GM23338 (cell line): Measurements from ENCODE around the gene DMD. TPM values are rescaled to one million over a fixed set of nuclear protein-coding genes. Genes with fewer than 3 reads are reported as not detected.

Source experiments
- ATAC-seq: fragments of 200-7000 bp; cut with Tn5 transposase; 3 replicates; pipeline ENCODE4 v1.9.1; 2020
- DNase-seq: peaks from one replicate; pipeline ENCODE4 v3.0.0-alpha.2; 2015; ENCODE audit warnings: low spot score
- H2AFZ ChIP-seq: fragments of 200-600 bp; sonication (generic); 2 replicates; pipeline ENCODE4 v1.8.0; 2016; ENCODE audit warnings: antibody characterized with exemption, mild to moderate bottlenecking, moderate library complexity
- H3F3A ChIP-seq: fragments of 200-600 bp; sonication (generic); replicated peaks from 2 replicates; pipeline ENCODE4 v1.8.0; 2017; ENCODE audit warnings: antibody characterized with exemption, mixed run types, low read depth
- H3K27ac ChIP-seq: fragments of 200-600 bp; sonication (generic); 2 replicates; pipeline ENCODE4 v1.6.1; 2016; ENCODE audit warnings: low read depth
- H3K27me3 ChIP-seq: fragments of 200-600 bp; sonication (generic); 2 replicates; pipeline ENCODE4 v1.8.0; 2016; ENCODE audit warnings: mild to moderate bottlenecking, mixed run types, moderate library complexity; ENCODE audit not compliant: insufficient read depth
- H3K36me3 ChIP-seq: fragments of 200-600 bp; sonication (generic); 2 replicates; pipeline ENCODE4 v1.8.0; 2016; ENCODE audit warnings: mild to moderate bottlenecking; ENCODE audit not compliant: insufficient read depth
- H3K4me1 ChIP-seq: fragments of 200-600 bp; sonication (generic); 2 replicates; pipeline ENCODE4 v1.8.0; 2016; ENCODE audit warnings: mild to moderate bottlenecking, moderate library complexity; ENCODE audit not compliant: insufficient read depth
- H3K4me2 ChIP-seq: fragments of 200-600 bp; sonication (generic); 2 replicates; pipeline ENCODE4 v1.7.1; 2017; ENCODE audit warnings: mixed run types
- H3K4me3 ChIP-seq: fragments of 200-600 bp; sonication (generic); 2 replicates; pipeline ENCODE4 v1.6.1; 2016; ENCODE audit warnings: mixed run types
- H3K79me2 ChIP-seq: fragments of 200-600 bp; sonication (generic); replicated peaks from 2 replicates; pipeline ENCODE4 v1.8.0; 2017; ENCODE audit warnings: mild to moderate bottlenecking; ENCODE audit not compliant: insufficient read depth
- H3K9me2 ChIP-seq: fragments of 200-600 bp; sonication (generic); 2 replicates; pipeline ENCODE4 v1.8.0; 2017; ENCODE audit not compliant: insufficient read depth
- H4K20me1 ChIP-seq: fragments of 200-600 bp; sonication (generic); replicated peaks from 2 replicates; pipeline ENCODE4 v1.8.0; 2017; ENCODE audit warnings: mild to moderate bottlenecking; ENCODE audit not compliant: insufficient read depth
- H3K27ac Mint-ChIP-seq: 2 replicates; pipeline ENCODE4 v1.8.0; 2020; ENCODE audit warnings: inconsistent platforms, mild to moderate bottlenecking, moderate library complexity, mixed read lengths
- H3K27me3 Mint-ChIP-seq: 3 replicates; pipeline ENCODE4 v1.8.0; 2022; ENCODE audit warnings: low read depth, mild to moderate bottlenecking, moderate library complexity, mixed read lengths, inconsistent platforms; ENCODE audit not compliant: insufficient read depth, poor library complexity
- H3K36me3 Mint-ChIP-seq: 3 replicates; pipeline ENCODE4 v1.8.0; 2021; ENCODE audit warnings: low read depth, mild to moderate bottlenecking, inconsistent platforms, moderate library complexity, mixed read lengths
- H3K4me1 Mint-ChIP-seq: 3 replicates; pipeline ENCODE4 v1.8.0; 2020; ENCODE audit warnings: mild to moderate bottlenecking, inconsistent platforms, mixed read lengths
- H3K4me3 Mint-ChIP-seq: 3 replicates; pipeline ENCODE4 v1.8.0; 2021; ENCODE audit warnings: moderate library complexity, mild to moderate bottlenecking, inconsistent platforms, mixed read lengths
- H3K9me3 Mint-ChIP-seq: 3 replicates; pipeline ENCODE4 v1.8.0; 2020; ENCODE audit warnings: moderate library complexity, mild to moderate bottlenecking, inconsistent platforms, mixed read lengths
- CREB1 ChIP-seq: fragments of 250-450 bp; sonication (Bioruptor Pico); IDR thresholded peaks from 2 replicates; pipeline ENCODE4 v1.5.0; 2020; ENCODE audit warnings: low read depth, mild to moderate bottlenecking, moderate library complexity
- EZH2 ChIP-seq: fragments of 200-600 bp; sonication (generic); IDR thresholded peaks from one replicate; pipeline ENCODE4 v1.8.0; 2017; ENCODE audit warnings: antibody characterized with exemption, mild to moderate bottlenecking, low read depth; ENCODE audit not compliant: unreplicated experiment
- EZH2phosphoT487 ChIP-seq: fragments of 200-600 bp; sonication (generic); IDR thresholded peaks from one replicate; pipeline ENCODE4 v1.8.1; 2018; ENCODE audit warnings: antibody characterized with exemption; ENCODE audit not compliant: unreplicated experiment
- JUNB ChIP-seq: IDR thresholded peaks from one replicate; pipeline ENCODE4 v1.6.1; 2016; ENCODE audit warnings: antibody characterized with exemption; ENCODE audit not compliant: unreplicated experiment
- STAT1 ChIP-seq: IDR thresholded peaks from one replicate; pipeline ENCODE4 v1.6.1; 2016; ENCODE audit warnings: antibody characterized with exemption; ENCODE audit not compliant: unreplicated experiment
- ZNF331 ChIP-seq: fragments of 250-450 bp; sonication (Bioruptor Pico); IDR thresholded peaks from 2 replicates; pipeline ENCODE4 v1.5.0; 2020; ENCODE audit warnings: low read depth, mild to moderate bottlenecking, moderate library complexity
- polyA plus RNA-seq: library from polyadenylated mRNA; unstranded; fragments of >200 nt; fragmentation: Nextera tagmentation; extraction: Ambion mirVana; gene quantifications from 2 replicates; pipeline ENCODE4 v1.2.1, GENCODE V29; 2016
- total RNA-seq: library from RNA; depleted of rRNA; stranded (reverse); fragments of >200 nt; shearing (Covaris generic); gene quantifications from 2 replicates; pipeline ENCODE4 v1.2.3, GENCODE V29; 2014
- TF ChIP-seq, protein P1 (sequence below): fragments of 250-450 bp; sonication (Bioruptor Pico); IDR thresholded peaks from 2 replicates; pipeline ENCODE4 v1.5.0; 2020; ENCODE audit warnings: mild to moderate bottlenecking, moderate library complexity
- TF ChIP-seq, protein P2 (sequence below), 2 experiments: fragments of 200-600 bp in 1 of 2; sonication (generic) in 1 of 2; conservative IDR thresholded peaks; 2 replicates each; pipeline versions ENCODE4 v1.5.1 to v1.6.1; 2016 to 2017; ENCODE audit warnings: antibody characterized with exemption in 2 of 2, low read depth in 2 of 2, mild to moderate bottlenecking in 2 of 2, moderate library complexity in 1 of 2
- TF ChIP-seq, protein P3 (sequence below): IDR thresholded peaks from one replicate; pipeline ENCODE4 v1.6.1; 2018; ENCODE audit warnings: antibody characterized with exemption; ENCODE audit not compliant: unreplicated experiment

Gene DMD
- total and polyA plus RNA-seq, 2 experiments from 2014 or later: 4.5 to 7.6 TPM

DNA sequence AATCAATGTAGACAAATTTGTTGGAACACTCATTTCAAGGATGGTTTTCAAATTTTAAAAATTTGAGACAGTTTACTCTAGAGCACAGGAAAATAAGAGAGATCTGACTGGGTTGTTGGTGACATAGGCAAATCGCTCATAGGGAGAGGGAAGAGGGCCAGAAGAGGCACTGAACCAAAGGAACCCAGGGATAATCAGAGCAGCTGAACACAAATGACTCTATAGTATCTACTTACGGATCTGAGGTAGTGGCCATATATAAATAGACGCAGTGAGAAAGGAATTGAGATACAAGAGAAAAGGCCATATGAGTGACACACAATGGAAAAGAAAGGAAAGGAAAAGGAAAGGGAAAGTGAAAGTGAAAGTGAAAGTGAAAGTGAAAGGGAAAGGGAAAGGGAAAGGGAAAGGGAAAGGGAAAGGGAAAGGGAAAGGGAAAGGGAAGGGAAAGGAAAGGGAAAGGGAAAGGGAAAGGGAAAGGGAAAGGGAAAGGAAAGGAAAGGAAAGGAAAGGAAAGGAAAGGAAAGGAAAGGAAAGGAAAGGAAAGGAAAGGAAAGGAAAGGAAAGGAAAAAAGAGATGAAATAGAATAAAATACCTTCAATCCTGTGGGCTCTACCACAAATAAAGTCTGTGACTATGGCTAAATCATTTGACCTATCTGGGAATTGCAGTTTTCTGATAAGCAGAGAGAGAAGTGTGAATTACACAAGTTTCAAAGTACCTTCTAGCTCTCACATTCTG, 759.2 kb downstream of the DMD start:
- no peak overlapping the region for H3K27ac Mint-ChIP-seq
- Histone ChIP-seq H3K27me3 (no peaks in the 10 kb centered on the region), H3K4me2 (no peak overlapping the region), H3K4me1 (no peaks in the 10 kb centered on the region), H3K36me3 (no peaks in the 10 kb centered on the region), H4K20me1 (no peaks in the 10 kb centered on the region), H3F3A (no peaks in the 10 kb centered on the region), H2AFZ (no peak overlapping the region), H3K4me3 (no peak overlapping the region), H3K27ac (no peak overlapping the region), H3K9me2 (no peaks in the 10 kb centered on the region), H3K79me2 (no peaks in the 10 kb centered on the region)
- H3K36me3 Mint-ChIP-seq: no peaks in the 10 kb centered on the region
- DNase-seq: no peak
- no peaks in the 10 kb centered on the region for H3K4me1 Mint-ChIP-seq
- ATAC-seq: no peak
- no peaks in the 10 kb centered on the region for H3K27me3 Mint-ChIP-seq
- TF ChIP-seq ZNF331 (no peak), CREB1 (CRISPR knock-in tag) (no peak), EZH2phosphoT487 (no peak), STAT1 (no peak), EZH2 (no peak), JUNB (no peak)
- TF ChIP-seq, protein P1, sequence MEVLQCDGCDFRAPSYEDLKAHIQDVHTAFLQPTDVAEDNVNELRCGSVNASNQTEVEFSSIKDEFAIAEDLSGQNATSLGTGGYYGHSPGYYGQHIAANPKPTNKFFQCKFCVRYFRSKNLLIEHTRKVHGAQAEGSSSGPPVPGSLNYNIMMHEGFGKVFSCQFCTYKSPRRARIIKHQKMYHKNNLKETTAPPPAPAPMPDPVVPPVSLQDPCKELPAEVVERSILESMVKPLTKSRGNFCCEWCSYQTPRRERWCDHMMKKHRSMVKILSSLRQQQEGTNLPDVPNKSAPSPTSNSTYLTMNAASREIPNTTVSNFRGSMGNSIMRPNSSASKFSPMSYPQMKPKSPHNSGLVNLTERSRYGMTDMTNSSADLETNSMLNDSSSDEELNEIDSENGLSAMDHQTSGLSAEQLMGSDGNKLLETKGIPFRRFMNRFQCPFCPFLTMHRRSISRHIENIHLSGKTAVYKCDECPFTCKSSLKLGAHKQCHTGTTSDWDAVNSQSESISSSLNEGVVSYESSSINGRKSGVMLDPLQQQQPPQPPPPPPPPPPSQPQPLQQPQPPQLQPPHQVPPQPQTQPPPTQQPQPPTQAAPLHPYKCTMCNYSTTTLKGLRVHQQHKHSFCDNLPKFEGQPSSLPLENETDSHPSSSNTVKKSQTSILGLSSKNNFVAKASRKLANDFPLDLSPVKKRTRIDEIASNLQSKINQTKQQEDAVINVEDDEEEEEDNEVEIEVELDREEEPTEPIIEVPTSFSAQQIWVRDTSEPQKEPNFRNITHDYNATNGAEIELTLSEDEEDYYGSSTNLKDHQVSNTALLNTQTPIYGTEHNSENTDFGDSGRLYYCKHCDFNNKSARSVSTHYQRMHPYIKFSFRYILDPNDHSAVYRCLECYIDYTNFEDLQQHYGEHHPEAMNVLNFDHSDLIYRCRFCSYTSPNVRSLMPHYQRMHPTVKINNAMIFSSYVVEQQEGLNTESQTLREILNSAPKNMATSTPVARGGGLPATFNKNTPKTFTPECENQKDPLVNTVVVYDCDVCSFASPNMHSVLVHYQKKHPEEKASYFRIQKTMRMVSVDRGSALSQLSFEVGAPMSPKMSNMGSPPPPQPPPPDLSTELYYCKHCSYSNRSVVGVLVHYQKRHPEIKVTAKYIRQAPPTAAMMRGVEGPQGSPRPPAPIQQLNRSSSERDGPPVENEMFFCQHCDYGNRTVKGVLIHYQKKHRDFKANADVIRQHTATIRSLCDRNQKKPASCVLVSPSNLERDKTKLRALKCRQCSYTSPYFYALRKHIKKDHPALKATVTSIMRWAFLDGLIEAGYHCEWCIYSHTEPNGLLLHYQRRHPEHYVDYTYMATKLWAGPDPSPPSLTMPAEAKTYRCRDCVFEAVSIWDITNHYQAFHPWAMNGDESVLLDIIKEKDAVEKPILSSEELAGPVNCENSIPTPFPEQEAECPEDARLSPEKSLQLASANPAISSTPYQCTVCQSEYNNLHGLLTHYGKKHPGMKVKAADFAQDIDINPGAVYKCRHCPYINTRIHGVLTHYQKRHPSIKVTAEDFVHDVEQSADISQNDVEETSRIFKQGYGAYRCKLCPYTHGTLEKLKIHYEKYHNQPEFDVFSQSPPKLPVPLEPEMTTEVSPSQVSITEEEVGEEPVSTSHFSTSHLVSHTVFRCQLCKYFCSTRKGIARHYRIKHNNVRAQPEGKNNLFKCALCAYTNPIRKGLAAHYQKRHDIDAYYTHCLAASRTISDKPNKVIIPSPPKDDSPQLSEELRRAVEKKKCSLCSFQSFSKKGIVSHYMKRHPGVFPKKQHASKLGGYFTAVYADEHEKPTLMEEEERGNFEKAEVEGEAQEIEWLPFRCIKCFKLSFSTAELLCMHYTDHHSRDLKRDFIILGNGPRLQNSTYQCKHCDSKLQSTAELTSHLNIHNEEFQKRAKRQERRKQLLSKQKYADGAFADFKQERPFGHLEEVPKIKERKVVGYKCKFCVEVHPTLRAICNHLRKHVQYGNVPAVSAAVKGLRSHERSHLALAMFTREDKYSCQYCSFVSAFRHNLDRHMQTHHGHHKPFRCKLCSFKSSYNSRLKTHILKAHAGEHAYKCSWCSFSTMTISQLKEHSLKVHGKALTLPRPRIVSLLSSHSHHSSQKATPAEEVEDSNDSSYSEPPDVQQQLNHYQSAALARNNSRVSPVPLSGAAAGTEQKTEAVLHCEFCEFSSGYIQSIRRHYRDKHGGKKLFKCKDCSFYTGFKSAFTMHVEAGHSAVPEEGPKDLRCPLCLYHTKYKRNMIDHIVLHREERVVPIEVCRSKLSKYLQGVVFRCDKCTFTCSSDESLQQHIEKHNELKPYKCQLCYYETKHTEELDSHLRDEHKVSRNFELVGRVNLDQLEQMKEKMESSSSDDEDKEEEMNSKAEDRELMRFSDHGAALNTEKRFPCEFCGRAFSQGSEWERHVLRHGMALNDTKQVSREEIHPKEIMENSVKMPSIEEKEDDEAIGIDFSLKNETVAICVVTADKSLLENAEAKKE (CRISPR knock-in tag): no peak
- TF ChIP-seq, protein P2, sequence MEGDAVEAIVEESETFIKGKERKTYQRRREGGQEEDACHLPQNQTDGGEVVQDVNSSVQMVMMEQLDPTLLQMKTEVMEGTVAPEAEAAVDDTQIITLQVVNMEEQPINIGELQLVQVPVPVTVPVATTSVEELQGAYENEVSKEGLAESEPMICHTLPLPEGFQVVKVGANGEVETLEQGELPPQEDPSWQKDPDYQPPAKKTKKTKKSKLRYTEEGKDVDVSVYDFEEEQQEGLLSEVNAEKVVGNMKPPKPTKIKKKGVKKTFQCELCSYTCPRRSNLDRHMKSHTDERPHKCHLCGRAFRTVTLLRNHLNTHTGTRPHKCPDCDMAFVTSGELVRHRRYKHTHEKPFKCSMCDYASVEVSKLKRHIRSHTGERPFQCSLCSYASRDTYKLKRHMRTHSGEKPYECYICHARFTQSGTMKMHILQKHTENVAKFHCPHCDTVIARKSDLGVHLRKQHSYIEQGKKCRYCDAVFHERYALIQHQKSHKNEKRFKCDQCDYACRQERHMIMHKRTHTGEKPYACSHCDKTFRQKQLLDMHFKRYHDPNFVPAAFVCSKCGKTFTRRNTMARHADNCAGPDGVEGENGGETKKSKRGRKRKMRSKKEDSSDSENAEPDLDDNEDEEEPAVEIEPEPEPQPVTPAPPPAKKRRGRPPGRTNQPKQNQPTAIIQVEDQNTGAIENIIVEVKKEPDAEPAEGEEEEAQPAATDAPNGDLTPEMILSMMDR (conservative IDR thresholded peaks at IDR 0.05; ENCODE audit: low read depth in 2 of 2): no peak
- TF ChIP-seq, protein P3, sequence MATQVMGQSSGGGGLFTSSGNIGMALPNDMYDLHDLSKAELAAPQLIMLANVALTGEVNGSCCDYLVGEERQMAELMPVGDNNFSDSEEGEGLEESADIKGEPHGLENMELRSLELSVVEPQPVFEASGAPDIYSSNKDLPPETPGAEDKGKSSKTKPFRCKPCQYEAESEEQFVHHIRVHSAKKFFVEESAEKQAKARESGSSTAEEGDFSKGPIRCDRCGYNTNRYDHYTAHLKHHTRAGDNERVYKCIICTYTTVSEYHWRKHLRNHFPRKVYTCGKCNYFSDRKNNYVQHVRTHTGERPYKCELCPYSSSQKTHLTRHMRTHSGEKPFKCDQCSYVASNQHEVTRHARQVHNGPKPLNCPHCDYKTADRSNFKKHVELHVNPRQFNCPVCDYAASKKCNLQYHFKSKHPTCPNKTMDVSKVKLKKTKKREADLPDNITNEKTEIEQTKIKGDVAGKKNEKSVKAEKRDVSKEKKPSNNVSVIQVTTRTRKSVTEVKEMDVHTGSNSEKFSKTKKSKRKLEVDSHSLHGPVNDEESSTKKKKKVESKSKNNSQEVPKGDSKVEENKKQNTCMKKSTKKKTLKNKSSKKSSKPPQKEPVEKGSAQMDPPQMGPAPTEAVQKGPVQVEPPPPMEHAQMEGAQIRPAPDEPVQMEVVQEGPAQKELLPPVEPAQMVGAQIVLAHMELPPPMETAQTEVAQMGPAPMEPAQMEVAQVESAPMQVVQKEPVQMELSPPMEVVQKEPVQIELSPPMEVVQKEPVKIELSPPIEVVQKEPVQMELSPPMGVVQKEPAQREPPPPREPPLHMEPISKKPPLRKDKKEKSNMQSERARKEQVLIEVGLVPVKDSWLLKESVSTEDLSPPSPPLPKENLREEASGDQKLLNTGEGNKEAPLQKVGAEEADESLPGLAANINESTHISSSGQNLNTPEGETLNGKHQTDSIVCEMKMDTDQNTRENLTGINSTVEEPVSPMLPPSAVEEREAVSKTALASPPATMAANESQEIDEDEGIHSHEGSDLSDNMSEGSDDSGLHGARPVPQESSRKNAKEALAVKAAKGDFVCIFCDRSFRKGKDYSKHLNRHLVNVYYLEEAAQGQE: no peak
- no peaks in the 10 kb centered on the region for H3K9me3 Mint-ChIP-seq
- no peak overlapping the region for H3K4me3 Mint-ChIP-seq
